ENCODE results near the gene HOXA6. TPM values are rescaled to one million over a fixed set of nuclear protein-coding genes. Genes with fewer than 3 reads are reported as not detected.

Gene HOXA6
- total RNA-seq, 2 experiments from 2014 or later = 4.1 to 12.0 TPM

- CTCF ChIA-PET (ENCODE audit: unreplicated experiment) = no interaction called here
Measured at GRCh38 chr7:27175626-27176523, 28.3 kb upstream of the HOXA6 start.

GRCh38 chr7:27174874-27175625 lies 27.5 kb upstream of the HOXA6 start:
- Histone ChIP-seq H2AFZ (ENCODE audit: low read length) (no peak overlapping the region), H4K20me1 (ENCODE audit: insufficient read depth, low read length) (no peaks in the 10 kb centered on the region), H3K9me2 (ENCODE audit: insufficient read depth, low read length) (no peaks in the 10 kb centered on the region), H3K9me3 (ENCODE audit: low read length) (no peaks in the 10 kb centered on the region), H3K4me2 (ENCODE audit: low read length) (no peak overlapping the region), H3K36me3 (ENCODE audit: insufficient read depth, low read length) (no peaks in the 10 kb centered on the region), H3K27ac (ENCODE audit: low read depth, low read length, poor library complexity, severe bottlenecking) (no peak overlapping the region), H3K79me2 (ENCODE audit: insufficient read depth, low read depth, low read length) (no peaks in the 10 kb centered on the region), H3K4me3 (ENCODE audit: low read depth, low read length, poor library complexity, severe bottlenecking) (no peak overlapping the region), H3K4me1 (ENCODE audit: insufficient read depth, low read length, poor library complexity, severe bottlenecking) (no peaks in the 10 kb centered on the region)
- no TSS peak for BruUV-seq (replicated peaks)
- TF ChIP-seq CTCF (conservative IDR thresholded peaks at IDR 0.05; ENCODE audit: low read length) = no peak
- no peak for TF ChIP-seq EZH2phosphoT487 (IDR thresholded peaks at IDR 0.05; ENCODE audit: borderline replicate concordance, low read depth, low read length)
- ChIA-PET CTCF (ENCODE audit: unreplicated experiment) (no interaction called here), POLR2A (no interaction called here)
- intact Hi-C loops (cut with micrococcal nuclease; ENCODE audit: unreplicated experiment) = no loop called here
- no peak for DNase-seq (ENCODE audit: low spot score)

More at GRCh38 chr7:27175626-27176523, 28.3 kb upstream of the HOXA6 start:
- intact Hi-C loops (cut with micrococcal nuclease; ENCODE audit: unreplicated experiment) = no loop called here
- no peak for DNase-seq (ENCODE audit: low spot score)
- H3K9me2 ChIP-seq (ENCODE audit: insufficient read depth, low read length) = no peaks in the 10 kb centered on the region
- H2AFZ ChIP-seq (ENCODE audit: low read length) = no peak overlapping the region
- no TSS peak for BruUV-seq (replicated peaks)
- H3K4me2 ChIP-seq (ENCODE audit: low read length) = no peak overlapping the region
- no peaks in the 10 kb centered on the region for H3K4me1 ChIP-seq (ENCODE audit: insufficient read depth, low read length, poor library complexity, severe bottlenecking)
- TF ChIP-seq EZH2phosphoT487 (IDR thresholded peaks at IDR 0.05; ENCODE audit: borderline replicate concordance, low read depth, low read length) = no peak
- TF ChIP-seq CTCF (conservative IDR thresholded peaks at IDR 0.05; ENCODE audit: low read length) = no peak
- no peaks in the 10 kb centered on the region for H3K79me2 ChIP-seq (ENCODE audit: insufficient read depth, low read depth, low read length)
- no peaks in the 10 kb centered on the region for H4K20me1 ChIP-seq (ENCODE audit: insufficient read depth, low read length)
- no peaks in the 10 kb centered on the region for H3K36me3 ChIP-seq (ENCODE audit: insufficient read depth, low read length)
- H3K27ac ChIP-seq (ENCODE audit: low read depth, low read length, poor library complexity, severe bottlenecking) = no peak overlapping the region
- no peak overlapping the region for H3K4me3 ChIP-seq (ENCODE audit: low read depth, low read length, poor library complexity, severe bottlenecking)
- POLR2A ChIA-PET = no interaction called here
- H3K9me3 ChIP-seq (ENCODE audit: low read length) = no peaks in the 10 kb centered on the region
